HepG2 (cell line): Measurements from ENCODE around the gene MYH7B. TPM values are rescaled to one million over a fixed set of nuclear protein-coding genes. Genes with fewer than 3 reads are reported as not detected.

Experiments
- CENPBD1 ChIP-seq: sonication (generic); formaldehyde crosslinking; IDR thresholded peaks from 2 replicates; pipeline ENCODE4 v1.8.0; 2022; ENCODE audit warnings: missing genetic modification reagents, low read depth, mild to moderate bottlenecking, borderline replicate concordance
- HIVEP1 ChIP-seq: sonication (generic); formaldehyde crosslinking; IDR thresholded peaks from 2 replicates; pipeline ENCODE4 v1.4.0; 2020; ENCODE audit warnings: mild to moderate bottlenecking, missing genetic modification reagents
- SMAD1 ChIP-seq: sonication (generic); formaldehyde crosslinking; IDR thresholded peaks from 2 replicates; pipeline ENCODE4 v1.4.0; 2020; ENCODE audit warnings: missing genetic modification reagents, low read depth, mild to moderate bottlenecking, borderline replicate concordance
- SUZ12 ChIP-seq: fragments of 150-350 bp; IDR thresholded peaks from 2 replicates; pipeline ENCODE4 v1.6.1; 2014; ENCODE audit warnings: low read depth, low read length
- ZBTB49 ChIP-seq: sonication (generic); formaldehyde crosslinking; IDR thresholded peaks from 2 replicates; pipeline ENCODE4 v1.4.0; 2020; ENCODE audit warnings: missing genetic modification reagents, borderline replicate concordance
- ZNF207 ChIP-seq: fragments of 450-650 bp; IDR thresholded peaks from 2 replicates; pipeline ENCODE4 v1.6.1; 2016; ENCODE audit warnings: antibody characterized with exemption, borderline replicate concordance
- ZNF687 ChIP-seq: sonication (generic); formaldehyde crosslinking; IDR thresholded peaks from 2 replicates; pipeline ENCODE4 v1.5.1; 2020; ENCODE audit warnings: mild to moderate bottlenecking, missing genetic modification reagents, moderate library complexity
- polyA plus RNA-seq, 8 experiments: library from polyadenylated mRNA; depleted of rRNA in 3 of 8; stranded (reverse) in 7 of 8; unstranded in 1 of 8; fragments of >200 nt; fragmentation: Illumina TruSeq in 4 of 8; extraction: Trizol in 4 of 8; gene quantifications; 2 replicates each; pipeline versions ENCODE4 v1.2.1 to v1.2.3, GENCODE V29; 2011 to 2016; ENCODE audit warnings: low read depth in 4 of 8, missing spikeins in 1 of 8, mixed read lengths in 1 of 8; ENCODE audit not compliant: insufficient read depth in 1 of 8
- total RNA-seq, 5 experiments: library from RNA; depleted of rRNA; stranded (reverse); fragments of >200 nt; fragmentation: Illumina TruSeq; extraction: Trizol; gene quantifications; 2 replicates each; pipeline ENCODE4 v1.2.3, GENCODE V29; 2016; ENCODE audit warnings: low read depth in 1 of 5

Gene MYH7B
- total and polyA plus RNA-seq, 2 of the 13 experiments (the other 11 are each of a cell fraction or from before 2014, with no cell fraction given), result 0.05 to 0.20 TPM

GRCh38 chr20:34994509-34995131, 39.0 kb downstream of the MYH7B start (continued):
- no peak for TF ChIP-seq ZNF207
- TF ChIP-seq ZBTB49, result no peak
- no peak for TF ChIP-seq CENPBD1
- TF ChIP-seq SUZ12, result no peak
- peak; percentile 94 for TF ChIP-seq ZNF687 (CRISPR knock-in tag)
- 0 out of 2 replicates have a peak, but pooled peaks have one; percentile 47 for TF ChIP-seq HIVEP1 (CRISPR knock-in tag)
- TF ChIP-seq SMAD1 (CRISPR knock-in tag), result peak; percentile 45; the same call in 1 of the 2 replicates
- TF ChIP-seq, all 625 proteins: peak for 131
